Sigmoid colon (tissue), 7 donors: Measurements from ENCODE around the gene PTPRT. TPM values are rescaled to one million over a fixed set of nuclear protein-coding genes. Genes with fewer than 3 reads are reported as not detected.

Experiments used
- DNase-seq: peaks from one replicate; pipeline ENCODE4 v3.0.0-alpha.2; 2019
- H3K27ac ChIP-seq, 4 donors: fragments of 200-600 bp; sonication (generic); one replicate each; pipeline ENCODE4 v1.5.1; 2016 to 2019; ENCODE audit warnings: mild to moderate bottlenecking in 1 of 4
- H3K27me3 ChIP-seq, 3 donors: fragments of 200-600 bp; sonication (generic); one replicate each; pipeline ENCODE4 v1.5.1; 2019; ENCODE audit warnings: mild to moderate bottlenecking in 1 of 3
- H3K36me3 ChIP-seq, 4 donors: fragments of 200-600 bp; sonication (generic); one replicate each; pipeline ENCODE4 v1.5.1; 2016 to 2019
- H3K4me1 ChIP-seq, 4 donors: fragments of 200-600 bp; sonication (generic); one replicate each; pipeline ENCODE4 v1.5.1; 2017 to 2019
- H3K4me3 ChIP-seq, 4 donors: fragments of 200-600 bp; sonication (generic); one replicate each; pipeline ENCODE4 v1.5.1; 2017 to 2019; ENCODE audit warnings: mild to moderate bottlenecking in 2 of 4, moderate library complexity in 1 of 4
- H3K9me3 ChIP-seq, 4 donors: fragments of 200-600 bp in 3 of 4; sonication (generic) in 3 of 4; one replicate each; pipeline versions ENCODE4 v1.5.1 to v1.6.1; 2013 to 2019
- EP300 ChIP-seq, 4 donors: sonication (generic); formaldehyde crosslinking; IDR thresholded peaks; one replicate each; pipeline ENCODE4 v1.6.1; 2017; ENCODE audit warnings: antibody characterized with exemption in 4 of 4
- POLR2A ChIP-seq, 2 donors: fragments of 450-650 bp; IDR thresholded peaks; one replicate each; pipeline ENCODE4 v1.6.1; 2016; ENCODE audit warnings: antibody characterized with exemption in 2 of 2, mild to moderate bottlenecking in 2 of 2, moderate library complexity in 2 of 2
- POLR2AphosphoS5 ChIP-seq, 4 donors: sonication (generic); formaldehyde crosslinking; IDR thresholded peaks; one replicate each; pipeline ENCODE4 v1.6.1; 2017; ENCODE audit warnings: antibody characterized with exemption in 4 of 4
- WGBS, 2 donors: extraction: QIAGEN DNeasy Blood & Tissue Kit; methylation state at CpG; one replicate each; pipeline ENCODE4 v1.1.7; 2013; 5-methylcytosine and 5-hydroxymethylcytosine counted together
- intact Hi-C: fragments of 100-400 bp; cut with DNase I; formaldehyde crosslinking; loops from one replicate; pipeline ENCODE4 v1.15.1; 2023
- polyA plus RNA-seq, 3 donors: library from polyadenylated mRNA; stranded (reverse); fragments of 200-250 nt; gene quantifications; one replicate each; pipeline ENCODE4 v1.2.3, GENCODE V29; 2013
- total RNA-seq, 4 donors: library from RNA; depleted of rRNA; stranded (reverse); fragments of >200 nt; gene quantifications; one replicate each; pipeline ENCODE4 v1.1.0, GENCODE V29; 2016
- TF ChIP-seq, protein P1 (sequence below), 4 experiments: fragments of 450-650 bp in 3 of 4; fragments of 200-600 bp in 1 of 4; IDR thresholded peaks; one replicate each; pipeline ENCODE4 v1.5.1; 2016 to 2019; ENCODE audit warnings: antibody characterized with exemption in 4 of 4, mild to moderate bottlenecking in 3 of 4, moderate library complexity in 2 of 4
- donor health status: healthy with polysubstance abuse.
- donor health status: Bipolar disorder and iron deficiency.
- donor health status: healthy.

The PTPRT gene
- total and polyA plus RNA-seq, 7 donors = under 0.01 to 0.41 (median 0.12) TPM; not detected in 3

- WGBS, 2 donors = 67 to 69% methylated on average over 2 of the region's 2 CpGs
Observed at GRCh38 chr20:42447270-42447669, 742.4 kb downstream of the PTPRT start.

DNA sequence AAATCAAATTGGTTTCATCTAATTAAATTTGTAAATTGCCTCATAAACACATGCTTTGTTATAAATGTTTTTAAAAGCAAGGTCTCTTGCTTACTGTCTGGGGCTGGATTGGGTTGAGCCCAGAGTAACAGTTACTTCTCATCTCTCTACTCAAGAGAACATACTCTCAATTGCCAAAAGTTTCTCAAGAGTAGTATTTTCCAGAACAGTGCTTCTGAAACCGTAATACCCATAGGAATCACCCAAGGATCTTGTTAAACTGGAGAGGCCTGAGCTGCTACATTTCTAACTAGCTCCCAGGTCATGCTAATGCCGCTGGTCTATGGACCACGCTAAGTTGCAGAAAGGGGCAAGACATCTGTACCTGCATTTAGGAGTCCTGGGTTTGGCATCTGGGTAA is 744.9 kb downstream of the PTPRT start:
- intact Hi-C loops = no loop called here
- Histone ChIP-seq H3K27ac (no peak overlapping the region), H3K27me3 (no peaks in the 10 kb centered on the region), H3K9me3 (no peaks in the 10 kb centered on the region), H3K4me1 (peaks cover 0 to 10% (median 0%) of the 10 kb centered on the region in 4 donors), H3K4me3 (no peak overlapping the region), H3K36me3 (no peaks in the 10 kb centered on the region)
- no peak for DNase-seq
- TF ChIP-seq POLR2A (IDR thresholded peaks at IDR 0.05) (no peak), EP300 (IDR thresholded peaks at IDR 0.05) (no peak), POLR2AphosphoS5 (IDR thresholded peaks at IDR 0.05) (no peak)
- TF ChIP-seq, protein P1, sequence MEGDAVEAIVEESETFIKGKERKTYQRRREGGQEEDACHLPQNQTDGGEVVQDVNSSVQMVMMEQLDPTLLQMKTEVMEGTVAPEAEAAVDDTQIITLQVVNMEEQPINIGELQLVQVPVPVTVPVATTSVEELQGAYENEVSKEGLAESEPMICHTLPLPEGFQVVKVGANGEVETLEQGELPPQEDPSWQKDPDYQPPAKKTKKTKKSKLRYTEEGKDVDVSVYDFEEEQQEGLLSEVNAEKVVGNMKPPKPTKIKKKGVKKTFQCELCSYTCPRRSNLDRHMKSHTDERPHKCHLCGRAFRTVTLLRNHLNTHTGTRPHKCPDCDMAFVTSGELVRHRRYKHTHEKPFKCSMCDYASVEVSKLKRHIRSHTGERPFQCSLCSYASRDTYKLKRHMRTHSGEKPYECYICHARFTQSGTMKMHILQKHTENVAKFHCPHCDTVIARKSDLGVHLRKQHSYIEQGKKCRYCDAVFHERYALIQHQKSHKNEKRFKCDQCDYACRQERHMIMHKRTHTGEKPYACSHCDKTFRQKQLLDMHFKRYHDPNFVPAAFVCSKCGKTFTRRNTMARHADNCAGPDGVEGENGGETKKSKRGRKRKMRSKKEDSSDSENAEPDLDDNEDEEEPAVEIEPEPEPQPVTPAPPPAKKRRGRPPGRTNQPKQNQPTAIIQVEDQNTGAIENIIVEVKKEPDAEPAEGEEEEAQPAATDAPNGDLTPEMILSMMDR (IDR thresholded peaks at IDR 0.05) = no peak
- WGBS, 2 donors = 82 to 84% methylated on average over 3 of the region's 3 CpGs

More at GRCh38 chr20:42447270-42447669, 742.4 kb downstream of the PTPRT start:
- Histone ChIP-seq H3K36me3 (no peaks in the 10 kb centered on the region), H3K27me3 (no peaks in the 10 kb centered on the region), H3K27ac (no peak overlapping the region), H3K9me3 (no peaks in the 10 kb centered on the region), H3K4me3 (no peak overlapping the region), H3K4me1 (peaks cover 0 to 7% (median 0%) of the 10 kb centered on the region in 4 donors)
- TF ChIP-seq, protein P1 (IDR thresholded peaks at IDR 0.05) = no peak
- TF ChIP-seq EP300 (IDR thresholded peaks at IDR 0.05) = no peak
- no peak for TF ChIP-seq POLR2AphosphoS5 (IDR thresholded peaks at IDR 0.05)
- no peak for TF ChIP-seq POLR2A (IDR thresholded peaks at IDR 0.05)
- intact Hi-C loops = no loop called here
- no peak for DNase-seq

GRCh38 chr20:42443200-42443599 is 746.5 kb downstream of the PTPRT start:
- no peak for DNase-seq
- Histone ChIP-seq H3K36me3 (no peaks in the 10 kb centered on the region), H3K9me3 (no peaks in the 10 kb centered on the region), H3K4me1 (peaks cover 0 to 10% (median 0%) of the 10 kb centered on the region in 4 donors), H3K27me3 (no peaks in the 10 kb centered on the region), H3K4me3 (no peak overlapping the region), H3K27ac (no peak overlapping the region)
- intact Hi-C loops = no loop called here
- WGBS, 2 donors = 66% methylated on average over 4 of the region's 4 CpGs
- TF ChIP-seq, protein P1 (IDR thresholded peaks at IDR 0.05) = no peak

GRCh38 chr20:42442716-42443115 is 747.0 kb downstream of the PTPRT start:
- no peak overlapping the region for H3K4me3 ChIP-seq
- intact Hi-C loops = no loop called here
- no peaks in the 10 kb centered on the region for H3K27me3 ChIP-seq
- H3K9me3 ChIP-seq = no peaks in the 10 kb centered on the region
- peaks cover 0 to 10% (median 0%) of the 10 kb centered on the region in 4 donors for H3K4me1 ChIP-seq
- DNase-seq = no peak
- H3K36me3 ChIP-seq = no peaks in the 10 kb centered on the region
- H3K27ac ChIP-seq = no peak overlapping the region
- 41 to 72% methylated on average over 6 of the region's 6 CpGs for WGBS, 2 donors
- TF ChIP-seq, protein P1 (IDR thresholded peaks at IDR 0.05) = no peak
- TF ChIP-seq POLR2A (IDR thresholded peaks at IDR 0.05) (no peak), EP300 (IDR thresholded peaks at IDR 0.05) (no peak), POLR2AphosphoS5 (IDR thresholded peaks at IDR 0.05) (no peak)

GRCh38 chr20:42441864-42442331 is 747.8 kb downstream of the PTPRT start:
- TF ChIP-seq, protein P1 (IDR thresholded peaks at IDR 0.05) = no peak
- TF ChIP-seq EP300 (IDR thresholded peaks at IDR 0.05) (no peak), POLR2A (IDR thresholded peaks at IDR 0.05) (no peak), POLR2AphosphoS5 (IDR thresholded peaks at IDR 0.05) (no peak)
- 31 to 49% methylated on average over 6 of the region's 6 CpGs for WGBS, 2 donors
- Histone ChIP-seq H3K27me3 (no peaks in the 10 kb centered on the region), H3K4me3 (no peak overlapping the region), H3K9me3 (no peaks in the 10 kb centered on the region), H3K4me1 (peaks cover 0 to 10% (median 0%) of the 10 kb centered on the region in 4 donors), H3K36me3 (no peaks in the 10 kb centered on the region), H3K27ac (no peak overlapping the region)
- intact Hi-C loops = no loop called here
- DNase-seq = no peak
